ENCODE results near the gene INTS1. TPM values are rescaled to one million over a fixed set of nuclear protein-coding genes. Genes with fewer than 3 reads are reported as not detected.
A peak's percentile ranks its signal among the peaks of the same experiment; 100 is the strongest.

Gene INTS1, protein sequence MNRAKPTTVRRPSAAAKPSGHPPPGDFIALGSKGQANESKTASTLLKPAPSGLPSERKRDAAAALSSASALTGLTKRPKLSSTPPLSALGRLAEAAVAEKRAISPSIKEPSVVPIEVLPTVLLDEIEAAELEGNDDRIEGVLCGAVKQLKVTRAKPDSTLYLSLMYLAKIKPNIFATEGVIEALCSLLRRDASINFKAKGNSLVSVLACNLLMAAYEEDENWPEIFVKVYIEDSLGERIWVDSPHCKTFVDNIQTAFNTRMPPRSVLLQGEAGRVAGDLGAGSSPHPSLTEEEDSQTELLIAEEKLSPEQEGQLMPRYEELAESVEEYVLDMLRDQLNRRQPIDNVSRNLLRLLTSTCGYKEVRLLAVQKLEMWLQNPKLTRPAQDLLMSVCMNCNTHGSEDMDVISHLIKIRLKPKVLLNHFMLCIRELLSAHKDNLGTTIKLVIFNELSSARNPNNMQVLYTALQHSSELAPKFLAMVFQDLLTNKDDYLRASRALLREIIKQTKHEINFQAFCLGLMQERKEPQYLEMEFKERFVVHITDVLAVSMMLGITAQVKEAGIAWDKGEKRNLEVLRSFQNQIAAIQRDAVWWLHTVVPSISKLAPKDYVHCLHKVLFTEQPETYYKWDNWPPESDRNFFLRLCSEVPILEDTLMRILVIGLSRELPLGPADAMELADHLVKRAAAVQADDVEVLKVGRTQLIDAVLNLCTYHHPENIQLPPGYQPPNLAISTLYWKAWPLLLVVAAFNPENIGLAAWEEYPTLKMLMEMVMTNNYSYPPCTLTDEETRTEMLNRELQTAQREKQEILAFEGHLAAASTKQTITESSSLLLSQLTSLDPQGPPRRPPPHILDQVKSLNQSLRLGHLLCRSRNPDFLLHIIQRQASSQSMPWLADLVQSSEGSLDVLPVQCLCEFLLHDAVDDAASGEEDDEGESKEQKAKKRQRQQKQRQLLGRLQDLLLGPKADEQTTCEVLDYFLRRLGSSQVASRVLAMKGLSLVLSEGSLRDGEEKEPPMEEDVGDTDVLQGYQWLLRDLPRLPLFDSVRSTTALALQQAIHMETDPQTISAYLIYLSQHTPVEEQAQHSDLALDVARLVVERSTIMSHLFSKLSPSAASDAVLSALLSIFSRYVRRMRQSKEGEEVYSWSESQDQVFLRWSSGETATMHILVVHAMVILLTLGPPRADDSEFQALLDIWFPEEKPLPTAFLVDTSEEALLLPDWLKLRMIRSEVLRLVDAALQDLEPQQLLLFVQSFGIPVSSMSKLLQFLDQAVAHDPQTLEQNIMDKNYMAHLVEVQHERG (N-terminal part only)
- total RNA-seq, result 26.0 TPM

DNA sequence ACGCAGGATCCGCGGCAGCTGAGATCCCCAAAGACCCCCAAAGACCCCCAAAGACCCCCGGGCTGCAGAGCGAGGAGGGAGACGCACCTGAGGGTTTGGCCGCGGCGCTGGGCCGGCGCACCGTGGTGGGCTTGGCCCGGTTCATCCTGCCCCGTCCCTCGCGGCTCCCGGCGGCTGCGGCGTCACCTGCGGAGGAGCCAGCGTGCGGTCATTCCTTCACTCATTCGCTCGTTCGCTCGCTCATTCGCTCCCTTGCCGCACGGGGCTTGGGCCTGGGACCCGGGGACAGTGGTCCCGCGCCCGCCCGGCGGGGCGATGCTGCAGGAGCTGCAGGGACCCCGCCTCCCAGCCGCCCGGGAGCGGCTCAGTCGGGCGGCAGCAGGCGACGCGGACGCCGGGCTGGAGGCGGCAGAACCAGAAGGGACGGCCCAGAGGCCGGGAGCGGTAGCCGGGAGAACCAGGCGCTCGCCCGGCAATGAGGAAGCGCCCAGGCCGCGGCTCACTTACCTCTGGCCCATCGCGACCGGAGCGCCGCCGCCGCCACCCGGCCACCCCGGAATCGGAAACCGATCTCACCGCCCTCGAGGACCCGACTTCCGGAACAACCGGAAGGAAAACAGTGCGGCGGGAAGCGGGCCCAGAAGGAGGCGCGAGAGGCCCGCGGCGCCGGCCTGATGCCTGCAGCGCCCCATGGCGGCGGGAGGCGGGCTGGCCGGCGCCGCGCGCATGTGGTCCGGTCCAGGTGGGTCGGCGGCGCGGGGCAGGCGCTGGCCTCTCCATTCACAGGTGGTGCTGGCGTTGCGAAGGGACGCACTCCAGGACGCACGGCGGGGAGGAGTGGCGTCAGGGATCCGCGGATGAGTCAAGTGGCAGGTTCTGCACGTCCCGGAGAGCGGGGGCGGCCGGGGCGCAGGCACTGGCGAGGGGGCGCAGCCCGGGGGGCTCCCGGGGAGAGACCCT, at the start of gene INTS1:
TSS of gene INTS1 (minus strand) at position 574 of the 960 bp plus-strand sequence. CDS start at position 145, 429 bp downstream.
- Histone ChIP-seq H3K4me3 (ENCODE audit: low read length) (peak within 1 kb of the TSS; percentile 93), H3K27me3 (ENCODE audit: insufficient read depth, low read length) (no peaks in the 10 kb centered on the region), H3K9me3 (ENCODE audit: low read depth, low read length) (no peaks in the 10 kb centered on the region), H3K4me1 (ENCODE audit: insufficient read depth, low read length) (peaks cover 45% of the 10 kb centered on the region)

DNA sequence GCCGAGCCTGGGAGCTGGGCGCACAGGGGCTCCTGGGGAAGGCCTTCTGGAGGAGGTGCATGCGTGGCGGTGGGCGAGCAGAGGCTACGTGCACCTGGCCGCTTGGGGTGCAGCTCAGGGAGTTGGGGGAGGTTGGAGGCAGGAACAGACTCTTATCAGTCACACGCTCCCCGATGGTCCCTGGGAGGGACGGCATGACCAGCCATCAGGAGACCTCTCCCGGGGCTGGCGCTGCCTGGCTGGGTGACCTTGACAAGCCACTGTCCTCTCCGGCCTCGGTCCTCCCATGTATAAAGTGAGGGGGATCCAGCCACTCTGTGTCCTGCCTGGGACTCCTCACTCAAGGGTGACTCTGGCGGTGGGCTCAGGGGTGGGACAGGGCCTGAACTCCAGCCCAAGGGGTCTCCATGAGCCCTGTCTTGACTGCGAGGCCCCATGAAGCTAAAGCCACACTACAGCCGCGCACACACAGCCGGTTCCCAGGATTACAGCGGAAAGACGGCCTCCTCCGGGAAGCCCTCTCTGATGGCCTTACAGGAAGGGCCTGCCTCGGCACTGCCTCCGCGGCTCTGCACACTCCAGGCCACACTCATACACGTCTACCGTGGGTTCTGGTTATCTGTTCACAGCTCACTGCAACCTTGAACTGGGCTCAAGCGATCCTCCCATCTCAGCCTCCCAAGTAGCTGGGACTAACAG, 49.5 kb upstream of the INTS1 start:
- H3K4me3 ChIP-seq (ENCODE audit: low read length), result no peak overlapping the region
- no peaks in the 10 kb centered on the region for H3K27me3 ChIP-seq (ENCODE audit: insufficient read depth, low read length)
- H3K4me1 ChIP-seq (ENCODE audit: insufficient read depth, low read length), result no peaks in the 10 kb centered on the region
- no peaks in the 10 kb centered on the region for H3K9me3 ChIP-seq (ENCODE audit: low read depth, low read length)

DNA sequence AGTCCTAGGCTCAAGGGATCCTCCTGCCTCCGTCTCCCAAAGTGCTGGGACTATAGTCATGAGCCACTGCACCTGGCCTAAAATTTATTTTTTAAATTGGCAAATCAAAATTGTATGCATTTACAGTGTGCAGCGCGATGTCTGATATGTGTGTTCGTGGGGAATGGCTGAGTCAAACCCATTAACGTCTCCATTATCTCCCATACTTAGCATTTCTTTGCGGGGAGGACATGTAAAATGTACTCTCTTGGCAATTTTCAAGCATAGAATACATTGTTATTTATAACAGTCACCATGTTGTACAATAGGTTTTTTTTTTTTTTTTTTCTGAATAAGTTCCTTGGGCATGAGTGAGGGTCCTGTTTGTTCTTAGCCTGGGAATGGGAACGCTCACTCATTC, 48.0 kb upstream of the INTS1 start:
- no peaks in the 10 kb centered on the region for H3K27me3 ChIP-seq (ENCODE audit: insufficient read depth, low read length)
- no peak overlapping the region for H3K4me3 ChIP-seq (ENCODE audit: low read length)
- H3K9me3 ChIP-seq (ENCODE audit: low read depth, low read length), result no peaks in the 10 kb centered on the region
- no peaks in the 10 kb centered on the region for H3K4me1 ChIP-seq (ENCODE audit: insufficient read depth, low read length)

DNA sequence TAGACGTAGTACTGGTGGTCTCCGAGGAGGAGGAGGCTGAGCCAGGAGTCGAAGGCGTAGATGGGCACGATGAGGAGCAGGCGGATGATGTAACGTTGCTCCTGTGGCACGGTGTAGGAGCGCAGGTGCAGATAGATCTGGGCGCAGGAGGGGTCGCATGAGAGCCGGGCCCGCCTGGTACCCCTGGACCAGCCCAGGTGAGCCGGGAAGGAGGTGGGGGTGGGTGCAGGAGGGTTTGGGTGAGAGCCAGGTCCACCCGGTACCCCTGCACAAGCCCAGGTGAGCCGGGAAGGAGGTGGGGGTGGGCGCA, 46.6 kb upstream of the INTS1 start:
- Histone ChIP-seq H3K9me3 (ENCODE audit: low read depth, low read length) (no peaks in the 10 kb centered on the region), H3K27me3 (ENCODE audit: insufficient read depth, low read length) (no peaks in the 10 kb centered on the region), H3K4me1 (ENCODE audit: insufficient read depth, low read length) (no peaks in the 10 kb centered on the region), H3K4me3 (ENCODE audit: low read length) (no peak overlapping the region)

DNA sequence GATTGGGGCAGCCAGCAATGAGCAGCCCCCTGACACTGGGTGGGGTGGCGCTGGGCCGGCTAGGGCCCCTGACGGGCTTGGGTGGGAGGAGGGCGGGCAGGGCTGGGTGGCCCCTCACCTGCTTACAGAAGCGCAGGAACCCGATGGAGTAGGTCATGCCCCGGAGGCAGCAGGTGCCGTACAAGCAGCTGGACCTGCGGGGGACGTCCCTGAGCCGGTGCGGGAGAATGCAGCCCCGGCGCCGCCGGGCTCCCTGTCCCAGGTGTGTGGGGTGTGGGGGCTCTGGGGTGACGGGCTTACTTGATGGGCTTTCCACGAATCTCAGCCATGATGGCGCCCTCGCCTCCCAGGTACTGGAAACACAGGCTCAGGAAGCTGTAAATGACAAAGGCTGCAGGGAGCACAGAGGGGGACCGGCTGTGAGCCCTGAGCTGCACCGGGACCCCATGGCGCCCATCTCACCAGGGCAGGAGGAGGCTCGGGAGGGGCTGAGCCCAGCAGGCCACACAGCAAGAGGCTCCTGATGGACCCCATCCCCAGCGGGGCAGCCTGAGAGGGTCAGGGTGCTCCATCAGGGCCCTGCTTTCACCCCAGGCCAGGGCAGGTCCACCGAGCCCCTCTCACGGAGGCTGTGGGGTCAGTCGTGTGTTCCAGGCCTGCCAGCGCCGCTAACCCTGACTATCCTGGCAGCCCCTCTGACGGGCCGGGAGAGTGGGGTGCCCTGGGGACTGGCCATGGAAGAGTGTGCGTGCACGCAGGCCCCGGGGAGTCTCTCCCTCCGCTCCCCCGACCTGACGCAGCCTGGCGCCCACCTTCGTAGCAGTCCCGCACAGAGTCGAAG, 46.0 kb upstream of the INTS1 start:
- Histone ChIP-seq H3K4me3 (ENCODE audit: low read length) (no peak overlapping the region), H3K9me3 (ENCODE audit: low read depth, low read length) (no peaks in the 10 kb centered on the region), H3K27me3 (ENCODE audit: insufficient read depth, low read length) (no peaks in the 10 kb centered on the region), H3K4me1 (ENCODE audit: insufficient read depth, low read length) (no peaks in the 10 kb centered on the region)

DNA sequence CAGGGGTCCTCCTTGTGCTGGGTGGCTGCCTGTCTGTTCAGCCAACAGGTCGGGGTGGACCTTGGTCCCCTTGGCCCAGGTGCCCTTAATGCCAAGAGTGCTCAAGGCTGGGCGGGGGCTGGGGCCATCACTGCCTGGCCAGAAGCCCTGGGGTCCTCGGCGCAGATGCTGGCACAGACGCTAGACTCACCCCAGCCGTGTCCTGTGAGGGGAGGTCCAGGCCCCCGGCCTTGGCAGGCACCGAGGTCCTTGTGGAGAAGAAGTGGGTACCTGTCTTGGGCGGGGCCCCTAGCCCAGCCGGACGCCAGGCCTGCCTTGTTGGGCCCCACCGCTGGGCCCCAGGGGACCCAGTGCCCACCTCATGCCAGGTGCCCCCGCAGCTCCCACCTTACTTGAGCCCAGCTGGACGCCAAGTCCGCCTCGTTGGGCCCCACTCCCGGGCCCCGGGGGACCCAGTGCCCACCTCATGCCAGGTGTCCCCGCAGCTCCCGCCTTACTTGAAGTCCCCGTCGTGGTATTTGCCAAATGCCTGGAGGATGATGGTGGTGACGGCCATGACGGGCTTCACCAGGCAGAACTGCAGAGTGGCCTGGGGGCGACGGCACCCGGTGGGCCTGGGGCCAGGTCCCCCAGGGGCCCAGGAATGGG, 45.3 kb upstream of the INTS1 start:
- Histone ChIP-seq H3K4me3 (ENCODE audit: low read length) (no peak overlapping the region), H3K4me1 (ENCODE audit: insufficient read depth, low read length) (no peaks in the 10 kb centered on the region), H3K27me3 (ENCODE audit: insufficient read depth, low read length) (no peaks in the 10 kb centered on the region), H3K9me3 (ENCODE audit: low read depth, low read length) (no peaks in the 10 kb centered on the region)

DNA sequence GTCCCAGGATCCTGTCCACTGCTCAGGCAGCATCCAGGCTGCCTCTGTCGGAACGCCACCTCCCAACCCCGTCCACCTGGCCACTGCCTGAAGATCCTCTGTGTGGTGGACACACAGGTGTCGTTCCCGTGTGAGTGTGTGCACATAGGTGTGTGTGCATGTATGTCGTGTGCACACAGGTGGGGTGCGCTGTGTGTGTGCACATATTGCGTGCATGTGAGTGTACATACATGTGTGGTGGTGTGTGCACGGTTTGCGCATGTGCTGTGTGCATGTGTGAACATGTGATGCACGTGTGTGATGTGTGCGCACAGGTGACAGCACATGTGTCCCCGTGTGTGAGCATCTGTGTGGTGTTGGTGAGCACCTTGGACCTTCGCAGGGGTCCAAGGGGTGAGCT, 44.8 kb upstream of the INTS1 start:
- no peak overlapping the region for H3K4me3 ChIP-seq (ENCODE audit: low read length)
- no peaks in the 10 kb centered on the region for H3K4me1 ChIP-seq (ENCODE audit: insufficient read depth, low read length)
- H3K27me3 ChIP-seq (ENCODE audit: insufficient read depth, low read length), result no peaks in the 10 kb centered on the region
- H3K9me3 ChIP-seq (ENCODE audit: low read depth, low read length), result no peaks in the 10 kb centered on the region

DNA sequence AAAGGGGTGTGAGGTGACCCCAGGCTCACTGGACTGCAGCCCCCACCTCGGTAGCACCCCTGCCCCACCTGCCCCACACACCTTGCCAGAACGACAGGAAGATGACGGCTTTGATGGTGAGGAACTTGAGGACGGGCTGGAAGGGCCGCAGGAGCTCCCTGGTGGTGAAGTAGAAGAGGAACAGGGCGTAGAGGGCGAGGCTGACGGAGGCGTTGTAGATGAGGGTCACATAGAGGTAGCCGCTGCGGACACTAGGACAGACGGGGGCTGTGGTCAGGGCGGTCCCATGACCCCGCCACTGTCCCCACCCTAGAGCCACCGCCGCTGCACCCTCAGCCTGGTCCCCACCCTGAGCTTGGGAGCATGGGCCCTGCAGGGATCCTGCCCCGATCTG, 44.2 kb upstream of the INTS1 start:
- Histone ChIP-seq H3K27me3 (ENCODE audit: insufficient read depth, low read length) (no peaks in the 10 kb centered on the region), H3K4me1 (ENCODE audit: insufficient read depth, low read length) (no peaks in the 10 kb centered on the region), H3K4me3 (ENCODE audit: low read length) (no peak overlapping the region), H3K9me3 (ENCODE audit: low read depth, low read length) (no peaks in the 10 kb centered on the region)

DNA sequence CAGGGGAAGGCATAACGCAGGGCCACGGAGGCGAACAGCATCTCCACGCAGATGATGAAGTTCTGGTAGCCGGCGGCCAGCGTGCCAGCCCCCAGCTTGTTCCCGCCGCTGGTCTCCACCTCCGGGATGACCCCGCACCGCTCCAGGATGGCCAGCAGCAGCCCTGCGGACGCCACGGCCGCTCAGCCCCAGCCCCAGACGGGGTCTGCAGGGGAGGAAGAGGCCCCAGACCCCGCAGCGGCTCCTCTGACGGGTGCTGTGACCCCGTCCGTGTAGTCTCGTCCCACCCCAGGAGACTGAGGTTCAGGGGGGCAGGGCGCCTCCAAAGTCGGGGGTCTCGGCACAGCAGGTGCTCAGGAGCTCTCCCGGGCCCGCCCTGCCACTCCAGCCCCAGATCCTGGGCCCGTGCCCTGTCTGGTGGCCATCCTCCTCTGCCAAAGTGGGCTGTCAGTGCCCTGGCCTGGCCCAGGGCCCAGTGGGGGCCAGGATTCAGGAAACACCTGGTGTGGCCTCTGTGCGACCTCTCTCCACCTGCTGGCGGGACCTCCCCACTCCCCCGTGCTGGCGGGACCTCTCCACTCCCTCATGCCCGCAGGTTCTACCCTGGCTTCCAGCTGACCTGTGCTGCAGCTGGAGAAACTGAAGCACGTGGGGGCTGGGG, 43.7 kb upstream of the INTS1 start:
- Histone ChIP-seq H3K4me3 (ENCODE audit: low read length) (no peak overlapping the region), H3K9me3 (ENCODE audit: low read depth, low read length) (no peaks in the 10 kb centered on the region), H3K4me1 (ENCODE audit: insufficient read depth, low read length) (no peaks in the 10 kb centered on the region), H3K27me3 (ENCODE audit: insufficient read depth, low read length) (no peaks in the 10 kb centered on the region)

DNA sequence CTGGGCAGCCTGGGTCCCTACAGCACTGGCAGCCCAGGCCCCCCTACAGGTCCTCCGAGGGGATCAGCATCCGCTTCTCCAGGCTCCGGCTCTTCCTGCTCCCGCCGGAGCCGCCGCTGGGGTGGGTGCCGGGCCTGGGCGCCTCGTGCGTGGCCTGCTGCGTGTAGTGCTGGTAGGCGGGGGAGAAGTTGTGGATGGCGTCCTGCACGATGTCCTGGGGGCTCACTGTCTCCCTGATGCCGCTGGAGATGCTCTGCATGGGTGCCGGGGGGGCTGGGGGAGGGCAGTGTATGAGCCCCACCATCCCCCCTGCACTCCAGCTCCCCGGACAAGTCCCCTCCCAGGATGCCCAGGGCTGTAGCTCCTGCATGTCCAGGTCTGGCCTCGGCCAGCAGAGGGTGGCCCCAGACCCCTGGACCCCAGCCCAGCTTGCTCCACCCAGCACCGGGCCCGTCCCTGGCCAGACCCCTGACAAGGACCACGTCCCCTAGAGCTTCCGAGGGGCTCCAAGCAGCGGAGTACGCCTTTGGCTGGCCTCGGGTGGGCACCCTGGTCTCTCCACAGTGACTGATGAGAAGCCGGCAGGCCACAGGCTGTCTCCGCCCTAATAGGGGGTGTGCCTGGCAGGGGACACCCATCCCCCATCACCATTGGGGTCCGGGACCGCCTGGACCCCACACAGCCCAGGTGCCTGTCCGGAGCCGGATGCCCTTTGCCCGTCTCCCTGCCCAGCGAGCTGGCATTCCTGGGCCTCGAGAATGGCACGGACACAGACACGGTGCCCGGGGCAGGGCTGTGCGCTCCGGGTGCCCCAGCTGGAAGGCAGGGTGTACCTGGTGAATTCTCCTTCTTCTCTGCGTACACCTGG, 43.0 kb upstream of the INTS1 start:
- H3K9me3 ChIP-seq (ENCODE audit: low read depth, low read length), result no peaks in the 10 kb centered on the region
- H3K27me3 ChIP-seq (ENCODE audit: insufficient read depth, low read length), result no peaks in the 10 kb centered on the region
- no peak overlapping the region for H3K4me3 ChIP-seq (ENCODE audit: low read length)
- no peaks in the 10 kb centered on the region for H3K4me1 ChIP-seq (ENCODE audit: insufficient read depth, low read length)

DNA sequence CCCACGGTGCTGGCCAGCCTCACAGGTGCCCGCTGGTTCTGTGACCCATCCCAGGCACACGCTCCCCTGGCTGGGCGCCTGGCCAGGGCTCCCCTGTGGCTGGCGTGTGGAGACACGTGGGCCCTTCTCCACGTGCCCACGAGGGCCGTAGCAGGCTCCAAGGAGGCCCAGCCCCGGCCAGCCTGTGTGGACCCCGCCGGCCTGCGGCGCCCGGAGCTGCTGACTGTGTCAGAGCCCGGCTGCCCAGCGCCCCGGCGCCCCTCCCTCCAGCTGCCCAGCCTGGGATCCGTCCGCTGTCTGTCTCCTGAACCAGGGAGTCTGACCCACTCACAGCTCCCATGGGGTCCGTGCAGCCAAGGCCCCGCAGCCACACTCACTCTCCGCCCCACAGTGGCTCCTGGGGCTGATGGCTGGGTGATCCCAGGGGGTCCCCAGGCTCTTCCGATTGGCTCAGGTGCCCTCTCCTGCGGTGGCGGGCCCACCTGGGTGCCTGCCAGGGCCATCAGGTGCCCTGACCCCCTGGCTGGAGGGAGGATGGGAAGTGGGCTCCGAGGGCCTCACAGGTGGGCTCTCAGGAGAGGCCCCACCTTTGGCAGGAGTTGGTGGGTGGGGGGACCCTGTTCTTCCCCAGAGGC, 42.2 kb upstream of the INTS1 start:
- Histone ChIP-seq H3K4me1 (ENCODE audit: insufficient read depth, low read length) (no peaks in the 10 kb centered on the region), H3K9me3 (ENCODE audit: low read depth, low read length) (no peaks in the 10 kb centered on the region), H3K4me3 (ENCODE audit: low read length) (no peak overlapping the region), H3K27me3 (ENCODE audit: insufficient read depth, low read length) (no peaks in the 10 kb centered on the region)
